CD14-positive monocyte (primary cell): ENCODE measurements around the gene SLC35F3. TPM values are rescaled to one million over a fixed set of nuclear protein-coding genes. Genes with fewer than 3 reads are reported as not detected.
"Not testable (repeated sequence)": the region's sequence is repeated elsewhere in the genome, so short reads cannot be mapped to it uniquely, and the experiment has no call there.

Experiments used
- DNase-seq, 3 donors: peaks; one replicate each; pipeline ENCODE4 v3.0.0-alpha.2; 2011 to 2022
- H2AFZ ChIP-seq: 2 replicates; pipeline ENCODE4 v1.6.0; 2012; ENCODE audit warnings: mild to moderate bottlenecking, low read depth, low read length, inconsistent platforms; ENCODE audit not compliant: insufficient read depth, poor library complexity, severe bottlenecking
- H3K27ac ChIP-seq, 2 donors: 1 replicate in 1 of 2; 2 replicates in 1 of 2; pipeline ENCODE4 v1.5.1; 2012 to 2013; ENCODE audit warnings: low read length in 2 of 2, control low read depth in 1 of 2, inconsistent platforms in 1 of 2, low read depth in 1 of 2, mild to moderate bottlenecking in 1 of 2
- H3K27me3 ChIP-seq, 2 donors: one replicate each; pipeline versions ENCODE4 v1.6.0 to v1.6.1; 2011 to 2013; ENCODE audit warnings: low read length in 2 of 2; ENCODE audit not compliant: control insufficient read depth in 2 of 2, insufficient read depth in 2 of 2
- H3K36me3 ChIP-seq, 2 donors: replicated peaks in 1 of 2; 1 replicate in 1 of 2; 2 replicates in 1 of 2; pipeline versions ENCODE4 v1.5.1 to v1.6.1; 2012 to 2013; ENCODE audit warnings: low read length in 2 of 2, control low read depth in 1 of 2, inconsistent platforms in 1 of 2, mild to moderate bottlenecking in 1 of 2; ENCODE audit not compliant: insufficient read depth in 2 of 2, control insufficient read depth in 1 of 2
- H3K4me1 ChIP-seq, 2 donors: 1 replicate in 1 of 2; 2 replicates in 1 of 2; pipeline versions ENCODE4 v1.5.1 to v1.6.1; 2012 to 2013; ENCODE audit warnings: low read length in 2 of 2, control low read depth in 1 of 2, inconsistent platforms in 1 of 2, mild to moderate bottlenecking in 1 of 2, moderate library complexity in 1 of 2; ENCODE audit not compliant: insufficient read depth in 2 of 2, control insufficient read depth in 1 of 2
- H3K4me2 ChIP-seq: replicated peaks from 2 replicates; pipeline ENCODE3; 2012; ENCODE audit warnings: low read length, moderate library complexity, mild to moderate bottlenecking; ENCODE audit not compliant: poor library complexity, severe bottlenecking; ENCODE audit errors: extremely low read depth
- H3K4me3 ChIP-seq, 3 experiments: fragments of 200-600 bp in 1 of 3; sonication (generic) in 1 of 3; replicated peaks in 1 of 3; 1 replicate in 2 of 3; 2 replicates in 1 of 3; pipeline ENCODE4 v1.5.1; 2011 to 2013; ENCODE audit warnings: low read length in 3 of 3, mild to moderate bottlenecking in 3 of 3, control low read depth in 2 of 3, low read depth in 2 of 3, inconsistent platforms in 1 of 3, moderate library complexity in 1 of 3
- H3K79me2 ChIP-seq: 2 replicates; pipeline ENCODE4 v1.6.0; 2012; ENCODE audit warnings: mild to moderate bottlenecking, control low read depth, inconsistent platforms, low read length, moderate library complexity; ENCODE audit not compliant: insufficient read depth
- H3K9ac ChIP-seq: 2 replicates; pipeline ENCODE4 v1.6.0; 2017; ENCODE audit warnings: low read length, mild to moderate bottlenecking; ENCODE audit not compliant: insufficient read depth, poor library complexity, severe bottlenecking
- H3K9me3 ChIP-seq, 2 donors: replicated peaks in 1 of 2; 1 replicate in 1 of 2; 2 replicates in 1 of 2; pipeline versions ENCODE4 v1.5.1 to v1.6.1; 2012 to 2013; ENCODE audit warnings: low read length in 2 of 2, control low read depth in 1 of 2; ENCODE audit not compliant: control insufficient read depth in 1 of 2, insufficient read depth in 1 of 2
- H4K20me1 ChIP-seq: 2 replicates; pipeline ENCODE4 v1.6.0; 2012; ENCODE audit warnings: mild to moderate bottlenecking, low read length, control low read depth, moderate library complexity; ENCODE audit not compliant: insufficient read depth
- H3K27ac Mint-ChIP-seq, 7 donors: one replicate each; pipeline ENCODE4 v1.8.0; 2020; ENCODE audit warnings: mild to moderate bottlenecking in 7 of 7, mixed read lengths in 7 of 7, moderate library complexity in 6 of 7, inconsistent platforms in 2 of 7
- H3K27me3 Mint-ChIP-seq, 3 donors: one replicate each; pipeline ENCODE4 v1.8.0; 2021 to 2022; ENCODE audit warnings: low read depth in 3 of 3, mild to moderate bottlenecking in 3 of 3, mixed read lengths in 3 of 3, moderate library complexity in 3 of 3, inconsistent platforms in 1 of 3
- H3K36me3 Mint-ChIP-seq, 2 donors: one replicate each; pipeline ENCODE4 v1.8.0; 2020; ENCODE audit warnings: mixed read lengths in 2 of 2, inconsistent platforms in 1 of 2, mild to moderate bottlenecking in 1 of 2
- H3K4me1 Mint-ChIP-seq: one replicate; pipeline ENCODE4 v1.8.0; 2020; ENCODE audit warnings: mild to moderate bottlenecking, mixed read lengths
- H3K4me3 Mint-ChIP-seq, 2 donors: one replicate each; pipeline ENCODE4 v1.8.0; 2020; ENCODE audit warnings: mild to moderate bottlenecking in 2 of 2, mixed read lengths in 2 of 2, moderate library complexity in 1 of 2
- H3K9me3 Mint-ChIP-seq, 7 donors: one replicate each; pipeline ENCODE4 v1.8.0; 2020 to 2022; ENCODE audit warnings: mixed read lengths in 7 of 7, mild to moderate bottlenecking in 6 of 7, moderate library complexity in 6 of 7, inconsistent platforms in 2 of 7
- CTCF ChIP-seq: fragments of 200-600 bp; IDR thresholded peaks from one replicate; pipeline ENCODE4 v1.8.0; 2022; ENCODE audit warnings: antibody characterized with exemption, mild to moderate bottlenecking
- WGBS: methylation state at CpG from one replicate; pipeline ENCODE4 v1.1.5; 2013; ENCODE audit warnings: missing lambda C conversion rate; ENCODE audit not compliant: insufficient coverage; 5-methylcytosine and 5-hydroxymethylcytosine counted together
- intact Hi-C, 2 donors: fragments of 100-400 bp; cut with micrococcal nuclease; formaldehyde crosslinking; loops; one replicate each; pipeline versions ENCODE4 v1.15.0 to v1.15.1; 2023
- polyA plus RNA-seq, 3 donors: library from polyadenylated mRNA; depleted of rRNA in 1 of 3; unstranded in 2 of 3; stranded (reverse) in 1 of 3; fragments of 300-500 nt in 2 of 3; fragments of >200 nt in 1 of 3; fragmentation: Illumina TruSeq in 2 of 3; gene quantifications; 1 replicate in 2 of 3; 2 replicates in 1 of 3; pipeline ENCODE4 v1.2.3, GENCODE V29; 2012 to 2021

SLC35F3 gene
- polyA plus RNA-seq, 3 donors: 0.17 to 0.78 TPM; not detected in 1

GRCh38 chr1:234246638-234247116 is 342.2 kb downstream of the SLC35F3 start:
- Mint-ChIP-seq H3K4me1 (peaks cover 27% of the 10 kb centered on the region), H3K9me3 (peaks cover 13 to 21% (median 19%) of the 10 kb centered on the region in 7 donors), H3K27ac (no peak overlapping the region), H3K27me3 (peaks cover 0 to 8% (median 0%) of the 10 kb centered on the region in 3 donors), H3K36me3 (peaks cover 0 to 5% of the 10 kb centered on the region in 2 donors), H3K4me3 (no peak overlapping the region)
- 94% methylated on average over 4 of the region's 5 CpGs for WGBS
- TF ChIP-seq CTCF: no peak
- Histone ChIP-seq H3K4me1 (peaks cover 25 to 26% of the 10 kb centered on the region in 2 donors), H3K36me3 (no peaks in the 10 kb centered on the region), H3K4me2 (no peak overlapping the region), H3K9me3 (peaks cover 6 to 14% of the 10 kb centered on the region in 2 donors), H3K4me3 (no peak overlapping the region), H3K27me3 (no peaks in the 10 kb centered on the region), H2AFZ (no peak overlapping the region), H3K27ac (no peak overlapping the region), H3K9ac (no peak overlapping the region), H3K79me2 (no peaks in the 10 kb centered on the region), H4K20me1 (no peaks in the 10 kb centered on the region)
- no peak for DNase-seq
- intact Hi-C loops: no loop called here

- H3K4me1 ChIP-seq: peaks cover 25 to 26% of the 10 kb centered on the region in 2 donors
- H3K27ac ChIP-seq, intact Hi-C loops, H4K20me1 ChIP-seq, H3K27ac Mint-ChIP-seq, H3K4me3 ChIP-seq, H3K9ac ChIP-seq, H3K27me3 ChIP-seq, DNase-seq, H3K4me2 ChIP-seq, H2AFZ ChIP-seq, H3K27me3 Mint-ChIP-seq, H3K4me3 Mint-ChIP-seq, H3K36me3 Mint-ChIP-seq, H3K79me2 ChIP-seq, H3K36me3 ChIP-seq: not testable (repeated sequence)
- peaks cover 27% of the 10 kb centered on the region for H3K4me1 Mint-ChIP-seq
- peaks cover 6 to 14% of the 10 kb centered on the region in 2 donors for H3K9me3 ChIP-seq
- peaks cover 13 to 21% (median 19%) of the 10 kb centered on the region in 7 donors for H3K9me3 Mint-ChIP-seq
- WGBS: 96% methylated on average over 4 of the region's 4 CpGs
These were observed 343.3 kb downstream of the SLC35F3 start for GRCh38 chr1:234247746-234248145.
